H1 (cell line): ENCODE data around the gene MLC1. TPM values are rescaled to one million over a fixed set of nuclear protein-coding genes. Genes with fewer than 3 reads are reported as not detected.

Experiments
- CTCF ChIA-PET: fragments of 300-600 bp; sonication (Branson Sonifier 250); formaldehyde crosslinking; loops from one replicate; lab custom pipeline; 2021; ENCODE audit not compliant: partially characterized antibody; lab: Charles Lee
- POLR2A ChIA-PET: fragments of 300-600 bp; sonication (Branson Sonifier 250); formaldehyde crosslinking; loops from one replicate; lab custom pipeline; 2021; ENCODE audit warnings: inconsistent platforms; ENCODE audit not compliant: partially characterized antibody; lab: Charles Lee
- DNase-seq, 2 experiments: peaks; one replicate each; pipeline versions ENCODE4 v3.0.0 to v3.0.0-alpha.2; 2010 to 2022; ENCODE audit warnings: low spot score in 2 of 2, low read depth in 1 of 2, mixed read lengths in 1 of 2
- FAIRE-seq: peaks from 2 replicates; lab custom pipeline; 2011; peaks lifted over from hg19 to GRCh38; lab: Jason Lieb, UNC
- H2AFZ ChIP-seq: 2 replicates; pipeline ENCODE4 v1.8.1; 2012; ENCODE audit warnings: low read length, inconsistent platforms
- H2AK5ac ChIP-seq: 2 replicates; pipeline ENCODE4 v1.6.1; 2013; ENCODE audit warnings: low read depth, low read length
- H2BK120ac ChIP-seq: replicated peaks from 2 replicates; pipeline ENCODE3; 2013; ENCODE audit warnings: low read depth, low read length, inconsistent platforms
- H2BK12ac ChIP-seq: 2 replicates; pipeline ENCODE4 v1.6.1; 2013; ENCODE audit warnings: low read depth, low read length
- H2BK15ac ChIP-seq: 2 replicates; pipeline ENCODE4 v1.6.1; 2013; ENCODE audit warnings: low read length
- H2BK20ac ChIP-seq: 2 replicates; pipeline ENCODE4 v1.6.1; 2013; ENCODE audit warnings: low read length
- H2BK5ac ChIP-seq: 2 replicates; pipeline ENCODE4 v1.6.1; 2013; ENCODE audit warnings: low read depth, low read length
- H3K14ac ChIP-seq: 2 replicates; pipeline ENCODE4 v1.6.1; 2013; ENCODE audit warnings: inconsistent platforms; ENCODE audit not compliant: insufficient read length
- H3K18ac ChIP-seq: 2 replicates; pipeline ENCODE4 v1.6.1; 2013; ENCODE audit warnings: low read length; ENCODE audit errors: extremely low read depth
- H3K23ac ChIP-seq: 2 replicates; pipeline ENCODE4 v1.6.1; 2013; ENCODE audit warnings: inconsistent platforms; ENCODE audit not compliant: insufficient read length
- H3K23me2 ChIP-seq: 2 replicates; pipeline ENCODE4 v1.6.1; 2013; ENCODE audit warnings: low read depth, low read length
- H3K27ac ChIP-seq: 2 replicates; pipeline ENCODE4 v1.6.1; 2011; ENCODE audit warnings: low read depth, low read length, inconsistent platforms
- H3K27me3 ChIP-seq, 4 experiments: replicated peaks in 1 of 4; 1 replicate in 1 of 4; 2 replicates in 3 of 4; pipeline versions ENCODE4 v1.6.1 to v1.8.1; 2011 to 2013; ENCODE audit warnings: low read length in 3 of 4, mild to moderate bottlenecking in 3 of 4, inconsistent platforms in 2 of 4, mixed read lengths in 2 of 4, moderate library complexity in 1 of 4; ENCODE audit not compliant: control insufficient read depth in 3 of 4, insufficient read depth in 3 of 4; ENCODE audit errors: extremely low read depth in 1 of 4
- H3K36me3 ChIP-seq, 4 experiments: 2 replicates each; pipeline versions ENCODE4 v1.6.1 to v1.8.1; 2011 to 2013; ENCODE audit warnings: mild to moderate bottlenecking in 4 of 4, low read length in 3 of 4, moderate library complexity in 2 of 4, control low read depth in 1 of 4, inconsistent platforms in 1 of 4; ENCODE audit not compliant: insufficient read depth in 4 of 4, control insufficient read depth in 2 of 4
- H3K4ac ChIP-seq: replicated peaks from 2 replicates; pipeline ENCODE3; 2013; ENCODE audit warnings: low read length, low read depth, mixed read lengths, inconsistent platforms; ENCODE audit not compliant: insufficient read length
- H3K4me1 ChIP-seq, 4 experiments: replicated peaks in 1 of 4; 1 replicate in 1 of 4; 2 replicates in 3 of 4; pipeline versions ENCODE4 v1.6.1 to v1.8.1; 2011 to 2013; ENCODE audit warnings: low read length in 3 of 4, inconsistent platforms in 2 of 4, mixed read lengths in 1 of 4; ENCODE audit not compliant: insufficient read depth in 4 of 4, control insufficient read depth in 3 of 4
- H3K4me2 ChIP-seq, 2 experiments: 2 replicates each; pipeline versions ENCODE4 v1.6.1 to v1.8.1; 2011 to 2013; ENCODE audit warnings: low read depth in 2 of 2, low read length in 2 of 2, control low read depth in 1 of 2, inconsistent platforms in 1 of 2, mild to moderate bottlenecking in 1 of 2; ENCODE audit not compliant: insufficient read depth in 1 of 2
- H3K4me3 ChIP-seq, 4 experiments: fragments of 200-600, 300-600 bp in 1 of 4; sonication (generic), shearing (Covaris generic), sonication (Bioruptor Twin) in 1 of 4; 2 replicates each; pipeline versions ENCODE4 v1.5.1 to v1.8.1; 2011 to 2016; ENCODE audit warnings: low read length in 4 of 4, low read depth in 3 of 4, control low read depth in 2 of 4, inconsistent platforms in 2 of 4, mild to moderate bottlenecking in 2 of 4, mixed read lengths in 1 of 4, moderate library complexity in 1 of 4; ENCODE audit not compliant: insufficient read depth in 2 of 4; ENCODE audit errors: extremely low read depth in 1 of 4
- H3K56ac ChIP-seq: replicated peaks from 2 replicates; pipeline ENCODE3; 2013; ENCODE audit warnings: low read depth, mild to moderate bottlenecking, mixed read lengths, low read length, inconsistent platforms; ENCODE audit not compliant: insufficient read length
- H3K79me1 ChIP-seq: 2 replicates; pipeline ENCODE4 v1.6.1; 2013; ENCODE audit warnings: low read depth, low read length, control low read depth
- H3K79me2 ChIP-seq, 2 experiments: 2 replicates each; pipeline versions ENCODE4 v1.6.1 to v1.8.1; 2012 to 2013; ENCODE audit warnings: low read length in 2 of 2, mild to moderate bottlenecking in 2 of 2, inconsistent platforms in 1 of 2; ENCODE audit not compliant: insufficient read depth in 2 of 2, control insufficient read depth in 1 of 2
- H3K9ac ChIP-seq, 4 experiments: replicated peaks in 1 of 4; 1 replicate in 1 of 4; 2 replicates in 3 of 4; pipeline versions ENCODE4 v1.6.1 to v1.8.1; 2011 to 2013; ENCODE audit warnings: low read depth in 3 of 4, low read length in 3 of 4, control low read depth in 2 of 4, mild to moderate bottlenecking in 2 of 4, moderate library complexity in 2 of 4, inconsistent platforms in 1 of 4; ENCODE audit errors: extremely low read depth in 1 of 4
- H3K9me3 ChIP-seq, 2 experiments: 2 replicates each; pipeline versions ENCODE4 v1.6.1 to v1.8.1; 2012 to 2013; ENCODE audit warnings: mild to moderate bottlenecking in 2 of 2, moderate library complexity in 2 of 2, control low read depth in 1 of 2, inconsistent platforms in 1 of 2, low read depth in 1 of 2, low read length in 1 of 2, mixed read lengths in 1 of 2; ENCODE audit not compliant: insufficient read depth in 2 of 2
- H4K20me1 ChIP-seq, 2 experiments: replicated peaks in 1 of 2; 2 replicates each; pipeline versions ENCODE3 to v1.8.1; 2011 to 2013; ENCODE audit warnings: inconsistent platforms in 2 of 2, low read length in 2 of 2, mild to moderate bottlenecking in 1 of 2; ENCODE audit not compliant: insufficient read depth in 2 of 2, control insufficient read depth in 1 of 2
- H4K5ac ChIP-seq: 2 replicates; pipeline ENCODE4 v1.6.1; 2013; ENCODE audit warnings: low read length, low read depth, mixed read lengths, inconsistent platforms; ENCODE audit not compliant: insufficient read length
- H4K8ac ChIP-seq: 2 replicates; pipeline ENCODE4 v1.8.0; 2013; ENCODE audit warnings: mild to moderate bottlenecking, moderate library complexity, low read length, inconsistent platforms; ENCODE audit not compliant: insufficient read depth; ENCODE audit errors: extremely low read depth
- H4K91ac ChIP-seq: replicated peaks from 2 replicates; pipeline ENCODE3; 2013; ENCODE audit warnings: low read length, mixed read lengths, inconsistent platforms; ENCODE audit not compliant: insufficient read length
- BRCA1 ChIP-seq: IDR thresholded peaks from 2 replicates; pipeline ENCODE4 v1.6.1; 2012; ENCODE audit warnings: low read depth, low read length, improper control_type of control experiment
- CEBPB ChIP-seq: IDR thresholded peaks from 2 replicates; pipeline ENCODE4 v1.6.1; 2012; ENCODE audit warnings: low read depth, low read length
- CHD2 ChIP-seq: IDR thresholded peaks from 2 replicates; pipeline ENCODE4 v1.6.1; 2012; ENCODE audit warnings: low read length, improper control_type of control experiment
- CTBP2 ChIP-seq: IDR thresholded peaks from 2 replicates; pipeline ENCODE4 v1.7.0; 2011; ENCODE audit warnings: borderline replicate concordance, mild to moderate bottlenecking, moderate library complexity, mixed read lengths, low read length; ENCODE audit not compliant: insufficient read depth, insufficient read length
- POLR2AphosphoS5 ChIP-seq: IDR thresholded peaks from 2 replicates; pipeline ENCODE4 v1.6.1; 2011; ENCODE audit warnings: low read depth, low read length
- POU5F1 ChIP-seq: IDR thresholded peaks from 2 replicates; pipeline ENCODE4 v1.6.1; 2011; ENCODE audit warnings: low read depth, mild to moderate bottlenecking, low read length, moderate library complexity
- TAF1 ChIP-seq: IDR thresholded peaks from 2 replicates; pipeline ENCODE4 v1.6.1; 2011; ENCODE audit warnings: mild to moderate bottlenecking, low read depth, low read length
- WGBS, 2 experiments: shearing (Covaris generic) in 1 of 2; methylation state at CpG; one replicate each; pipeline versions ENCODE4 v1.1.6 to v1.1.7; 2013 to 2015; ENCODE audit warnings: low lambda C conversion rate in 2 of 2, mixed read lengths in 2 of 2, inconsistent platforms in 1 of 2, low coverage in 1 of 2, missing lambda C conversion rate in 1 of 2; ENCODE audit not compliant: insufficient replicate concordance in 2 of 2, insufficient coverage in 1 of 2, insufficient read length in 1 of 2; ENCODE audit errors: extremely low coverage in 1 of 2, missing lambda C conversion rate in 1 of 2; 5-methylcytosine and 5-hydroxymethylcytosine counted together
- polyA plus RNA-seq, 7 experiments: library from polyadenylated mRNA; depleted of rRNA in 3 of 7; stranded (reverse) in 5 of 7; unstranded in 2 of 7; fragments of >200 nt in 5 of 7; fragments of 200-250 nt in 2 of 7; gene quantifications; 1 replicate in 5 of 7; 2 replicates in 1 of 7; 4 replicates in 1 of 7; pipeline versions ENCODE4 v1.2.1 to v1.2.3, GENCODE V29; 2011 to 2013; ENCODE audit warnings: missing spikeins in 2 of 7, mixed read lengths in 2 of 7
- total RNA-seq: library from RNA; stranded (reverse); fragmentation: NEBNext Ultra II Directional; extraction: Animal tissue kit (Norgen Biotek cat#: 25700); gene quantifications from 2 replicates; pipeline ENCODE4 v1.2.1, GENCODE V29; 2021

The MLC1 gene
- total and polyA plus RNA-seq, 2 of the 8 experiments (the other 6 are each of a cell fraction or from before 2014, with no cell fraction given), result 0.20 TPM; not detected in 1

DNA sequence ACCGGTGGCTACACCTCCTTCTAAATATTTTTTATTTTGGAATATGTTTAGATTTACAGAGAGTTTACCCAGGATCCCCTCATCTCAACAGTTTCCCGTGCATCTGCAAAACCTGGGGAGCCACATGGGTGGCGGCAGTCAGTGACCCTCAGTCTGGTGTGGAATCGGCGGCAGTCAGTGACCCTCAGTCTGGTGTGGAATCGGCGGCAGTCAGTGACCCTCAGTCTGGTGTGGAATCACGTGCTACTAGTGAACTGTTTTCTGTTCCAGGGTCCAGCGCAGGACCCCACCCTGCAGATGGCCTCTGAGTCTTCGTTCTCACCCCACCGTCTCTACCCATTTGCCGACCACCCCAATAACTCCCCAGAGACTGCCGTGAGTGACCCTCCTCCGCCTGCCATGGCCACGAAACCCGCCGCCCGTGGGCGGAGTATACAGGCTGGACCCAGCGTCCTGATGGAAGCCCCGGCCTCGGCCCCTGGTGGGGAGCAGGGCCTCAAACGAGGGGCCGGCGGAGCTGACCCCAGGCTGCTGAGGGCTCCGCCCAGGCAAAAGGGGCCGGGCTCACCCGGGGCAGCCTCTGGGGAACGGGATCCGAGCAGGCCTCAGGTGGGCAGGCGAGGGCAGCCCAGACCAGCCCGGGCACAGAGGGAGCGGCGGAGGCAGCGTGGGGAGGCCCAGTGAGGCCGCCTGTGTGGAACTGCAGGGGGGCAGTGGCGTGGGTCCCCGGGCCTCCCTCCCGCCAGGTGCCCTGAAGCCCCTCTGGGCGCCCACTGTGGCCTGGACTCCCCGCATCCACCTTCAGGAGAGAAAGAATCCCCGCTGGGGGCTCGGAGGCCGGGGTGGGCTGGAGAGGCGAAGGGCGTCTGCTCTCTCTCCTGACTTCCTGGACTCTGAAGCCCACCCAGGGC, 75.2 kb downstream of the MLC1 start:
- Histone ChIP-seq H3K79me1 (no peaks in the 10 kb centered on the region; the same call in 1 of the 2 replicates), H4K5ac (no peak overlapping the region), H3K18ac (no peak overlapping the region; the same call in 1 of the 2 replicates), H3K56ac (no peak overlapping the region), H3K4me1 (peaks cover 0 to 25% (median 16%) of the 10 kb centered on the region in 4 experiments; a peak in 6 of 7 replicates), H2BK120ac (no peak overlapping the region), H2BK15ac (peak overlapping the region; percentile 61; the same call in 1 of the 2 replicates), H3K4me2 (peak overlapping the region; percentile 26 to 56), H3K36me3 (no peaks in the 10 kb centered on the region), H3K23me2 (peaks cover 8% of the 10 kb centered on the region; the same call in 1 of the 2 replicates), H3K79me2 (no peaks in the 10 kb centered on the region), H3K14ac (no peak overlapping the region), H4K91ac (no peak overlapping the region), H3K23ac (no peak overlapping the region), H2BK20ac (no peak overlapping the region), H4K20me1 (peaks cover 0 to 2% of the 10 kb centered on the region in 2 experiments), H2BK5ac (no peak overlapping the region), H3K9me3 (no peaks in the 10 kb centered on the region), H3K27me3 (peaks cover 15 to 50% (median 38%) of the 10 kb centered on the region in 4 experiments), H3K27ac (no peak overlapping the region), H3K4ac (no peak overlapping the region), H2BK12ac (no peak overlapping the region), H3K4me3 (peak overlapping the region in 1 of 4 experiments; percentile 51; a peak in 2 of 8 replicates), H2AFZ (no peak overlapping the region), H2AK5ac (no peak overlapping the region)
- FAIRE-seq (no peak), DNase-seq (peak in 1 of 2 experiments; percentile 49)
- ChIA-PET POLR2A (no interaction called here), CTCF (interaction anchor here (0.9 to 1.6 kb wide), 4 partner anchors 17 to 50 kb away, joined by 3 to 8 read pairs (median 6); no protein-coding TSS in a partner anchor)
- WGBS, 2 experiments, result 81% methylated on average over 32 of the region's 46 CpGs; no CpG with 5 or more reads in 1 of the 2 experiments
- TF ChIP-seq POU5F1 (no peak), CTBP2 (no peak), CHD2 (no peak), TAF1 (no peak), POLR2AphosphoS5 (no peak), BRCA1 (no peak), CEBPB (no peak)
- TF ChIP-seq, all 59 proteins: peak for 0
- H4K8ac ChIP-seq, result no peak overlapping the region; the same call in 1 of the 2 replicates
- no peak overlapping the region for H3K9ac ChIP-seq
